ENCODE data around the gene ABCC2. TPM values are rescaled to one million over a fixed set of nuclear protein-coding genes. Genes with fewer than 3 reads are reported as not detected.

The ABCC2 gene
- polyA plus RNA-seq, 1 donor from 2014 or later, result 2.0 TPM

DNA sequence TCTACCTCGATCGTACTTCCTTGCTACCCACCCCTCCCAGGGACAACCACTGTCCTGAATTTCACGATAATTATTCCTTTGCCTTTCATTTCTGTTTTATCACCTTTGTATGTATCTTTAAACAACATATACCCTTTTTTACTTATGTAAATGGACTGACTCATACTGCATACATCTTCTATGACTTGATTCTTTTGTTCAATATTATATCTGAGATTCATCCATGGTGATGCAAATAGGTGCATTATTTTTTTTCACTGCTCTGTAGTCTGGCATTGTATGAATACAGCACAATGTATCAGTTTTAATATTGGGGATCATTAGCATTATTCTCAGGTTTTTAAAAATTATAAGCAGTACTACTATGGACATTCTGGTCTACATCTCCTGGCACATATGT, 69.4 kb downstream of the ABCC2 start:
- H3K4me2 ChIP-seq (ENCODE audit: low read length), result no peak overlapping the region
- H3F3A ChIP-seq (ENCODE audit: insufficient read depth, low read length, poor library complexity, severe bottlenecking), result no peaks in the 10 kb centered on the region
- H3K9me3 ChIP-seq (ENCODE audit: low read length), result no peaks in the 10 kb centered on the region
- H4K20me1 ChIP-seq (ENCODE audit: insufficient read depth), result no peaks in the 10 kb centered on the region
- no peaks in the 10 kb centered on the region for H3K27me3 ChIP-seq (ENCODE audit: insufficient read depth, low read depth, low read length)
- no peak overlapping the region for H3K27ac ChIP-seq (ENCODE audit: low read length)
- H3K9ac ChIP-seq (ENCODE audit: low read length), result no peak overlapping the region
- no peak overlapping the region for H2AFZ ChIP-seq (ENCODE audit: low read depth, low read length)
- no peaks in the 10 kb centered on the region for H3K79me2 ChIP-seq (replicated peaks; ENCODE audit: insufficient read depth, low read length)
- H3K36me3 ChIP-seq (ENCODE audit: insufficient read depth, low read length), result no peaks in the 10 kb centered on the region
- no peaks in the 10 kb centered on the region for H3K9me2 ChIP-seq (ENCODE audit: insufficient read depth, low read length)
- no peak overlapping the region for H3K4me3 ChIP-seq (ENCODE audit: low read length)
- TF ChIP-seq EP300 (conservative IDR thresholded peaks at IDR 0.05; ENCODE audit: poor library complexity, severe bottlenecking), result no peak

DNA sequence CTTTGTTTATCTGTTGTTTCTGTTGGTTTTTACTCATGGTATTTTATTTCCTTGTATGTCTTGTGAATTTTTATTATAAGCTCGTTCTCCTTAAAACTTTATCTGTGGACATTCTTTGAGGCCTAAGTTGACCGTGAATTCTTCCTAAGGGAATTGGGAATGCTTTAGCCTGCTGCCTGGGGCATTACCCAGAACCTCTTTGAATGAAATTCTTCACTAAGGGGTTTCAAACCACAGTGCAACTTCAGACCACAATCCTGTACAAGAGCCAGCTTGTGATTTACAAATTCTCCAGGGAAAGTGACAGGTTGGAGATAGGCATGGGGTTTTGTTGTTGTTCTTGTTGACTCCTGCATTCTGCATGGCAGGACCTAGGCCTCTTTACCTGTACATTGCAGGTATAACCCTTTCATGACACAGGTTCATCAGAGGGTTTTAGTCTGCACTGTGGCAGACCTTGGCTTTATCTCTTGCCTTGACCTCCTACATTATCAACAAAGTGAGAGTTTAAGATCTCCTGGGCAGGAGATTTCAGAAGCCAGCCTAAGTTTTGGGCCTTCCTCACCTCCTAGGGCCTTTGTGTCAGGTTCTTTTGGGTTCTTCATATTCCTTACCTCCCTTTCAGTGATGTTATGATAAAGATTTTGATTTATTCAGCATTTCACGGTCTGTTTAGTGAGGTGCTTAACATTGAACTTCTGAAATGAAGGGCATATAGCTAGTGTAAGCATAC, 70.2 kb downstream of the ABCC2 start:
- Histone ChIP-seq H3F3A (ENCODE audit: insufficient read depth, low read length, poor library complexity, severe bottlenecking) (no peaks in the 10 kb centered on the region), H4K20me1 (ENCODE audit: insufficient read depth) (no peaks in the 10 kb centered on the region), H3K27me3 (ENCODE audit: insufficient read depth, low read depth, low read length) (no peaks in the 10 kb centered on the region), H3K9me2 (ENCODE audit: insufficient read depth, low read length) (no peaks in the 10 kb centered on the region), H3K9ac (ENCODE audit: low read length) (no peak overlapping the region), H3K9me3 (ENCODE audit: low read length) (no peaks in the 10 kb centered on the region), H3K36me3 (ENCODE audit: insufficient read depth, low read length) (no peaks in the 10 kb centered on the region), H3K27ac (ENCODE audit: low read length) (no peak overlapping the region), H3K4me2 (ENCODE audit: low read length) (no peak overlapping the region), H3K4me3 (ENCODE audit: low read length) (no peak overlapping the region), H3K79me2 (replicated peaks; ENCODE audit: insufficient read depth, low read length) (no peaks in the 10 kb centered on the region), H2AFZ (ENCODE audit: low read depth, low read length) (no peak overlapping the region)
- TF ChIP-seq POLR2AphosphoS5 (IDR thresholded peaks at IDR 0.05) (no peak), RAD21 (conservative IDR thresholded peaks at IDR 0.05) (no peak), SMC3 (conservative IDR thresholded peaks at IDR 0.05; ENCODE audit: poor library complexity) (no peak)
- TF ChIP-seq, protein P1, sequence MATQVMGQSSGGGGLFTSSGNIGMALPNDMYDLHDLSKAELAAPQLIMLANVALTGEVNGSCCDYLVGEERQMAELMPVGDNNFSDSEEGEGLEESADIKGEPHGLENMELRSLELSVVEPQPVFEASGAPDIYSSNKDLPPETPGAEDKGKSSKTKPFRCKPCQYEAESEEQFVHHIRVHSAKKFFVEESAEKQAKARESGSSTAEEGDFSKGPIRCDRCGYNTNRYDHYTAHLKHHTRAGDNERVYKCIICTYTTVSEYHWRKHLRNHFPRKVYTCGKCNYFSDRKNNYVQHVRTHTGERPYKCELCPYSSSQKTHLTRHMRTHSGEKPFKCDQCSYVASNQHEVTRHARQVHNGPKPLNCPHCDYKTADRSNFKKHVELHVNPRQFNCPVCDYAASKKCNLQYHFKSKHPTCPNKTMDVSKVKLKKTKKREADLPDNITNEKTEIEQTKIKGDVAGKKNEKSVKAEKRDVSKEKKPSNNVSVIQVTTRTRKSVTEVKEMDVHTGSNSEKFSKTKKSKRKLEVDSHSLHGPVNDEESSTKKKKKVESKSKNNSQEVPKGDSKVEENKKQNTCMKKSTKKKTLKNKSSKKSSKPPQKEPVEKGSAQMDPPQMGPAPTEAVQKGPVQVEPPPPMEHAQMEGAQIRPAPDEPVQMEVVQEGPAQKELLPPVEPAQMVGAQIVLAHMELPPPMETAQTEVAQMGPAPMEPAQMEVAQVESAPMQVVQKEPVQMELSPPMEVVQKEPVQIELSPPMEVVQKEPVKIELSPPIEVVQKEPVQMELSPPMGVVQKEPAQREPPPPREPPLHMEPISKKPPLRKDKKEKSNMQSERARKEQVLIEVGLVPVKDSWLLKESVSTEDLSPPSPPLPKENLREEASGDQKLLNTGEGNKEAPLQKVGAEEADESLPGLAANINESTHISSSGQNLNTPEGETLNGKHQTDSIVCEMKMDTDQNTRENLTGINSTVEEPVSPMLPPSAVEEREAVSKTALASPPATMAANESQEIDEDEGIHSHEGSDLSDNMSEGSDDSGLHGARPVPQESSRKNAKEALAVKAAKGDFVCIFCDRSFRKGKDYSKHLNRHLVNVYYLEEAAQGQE (IDR thresholded peaks at IDR 0.05; ENCODE audit: borderline replicate concordance), result no peak
- TF ChIP-seq, protein P2, sequence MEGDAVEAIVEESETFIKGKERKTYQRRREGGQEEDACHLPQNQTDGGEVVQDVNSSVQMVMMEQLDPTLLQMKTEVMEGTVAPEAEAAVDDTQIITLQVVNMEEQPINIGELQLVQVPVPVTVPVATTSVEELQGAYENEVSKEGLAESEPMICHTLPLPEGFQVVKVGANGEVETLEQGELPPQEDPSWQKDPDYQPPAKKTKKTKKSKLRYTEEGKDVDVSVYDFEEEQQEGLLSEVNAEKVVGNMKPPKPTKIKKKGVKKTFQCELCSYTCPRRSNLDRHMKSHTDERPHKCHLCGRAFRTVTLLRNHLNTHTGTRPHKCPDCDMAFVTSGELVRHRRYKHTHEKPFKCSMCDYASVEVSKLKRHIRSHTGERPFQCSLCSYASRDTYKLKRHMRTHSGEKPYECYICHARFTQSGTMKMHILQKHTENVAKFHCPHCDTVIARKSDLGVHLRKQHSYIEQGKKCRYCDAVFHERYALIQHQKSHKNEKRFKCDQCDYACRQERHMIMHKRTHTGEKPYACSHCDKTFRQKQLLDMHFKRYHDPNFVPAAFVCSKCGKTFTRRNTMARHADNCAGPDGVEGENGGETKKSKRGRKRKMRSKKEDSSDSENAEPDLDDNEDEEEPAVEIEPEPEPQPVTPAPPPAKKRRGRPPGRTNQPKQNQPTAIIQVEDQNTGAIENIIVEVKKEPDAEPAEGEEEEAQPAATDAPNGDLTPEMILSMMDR (IDR thresholded peaks at IDR 0.05; ENCODE audit: poor library complexity, severe bottlenecking), result no peak

DNA sequence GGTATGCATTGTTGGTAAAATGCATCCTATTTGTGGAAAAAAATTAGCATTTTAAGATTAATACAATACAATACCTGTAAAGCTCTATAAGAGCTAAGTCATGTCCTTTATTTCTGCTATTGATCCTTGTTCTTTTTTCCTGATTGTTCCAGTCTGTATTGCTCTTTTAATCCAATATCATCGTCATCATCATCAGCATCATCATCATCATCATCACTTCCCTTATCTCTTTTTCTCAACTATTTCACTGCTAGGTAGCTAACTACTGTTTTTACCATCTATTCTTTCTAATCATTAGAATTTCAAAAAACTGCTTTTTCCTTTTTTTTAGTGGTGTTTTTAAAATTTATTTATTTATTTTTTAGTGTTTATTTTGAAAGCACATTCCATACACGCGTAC, 71.2 kb downstream of the ABCC2 start:
- H3K27ac ChIP-seq (ENCODE audit: low read length), result no peak overlapping the region
- TF ChIP-seq, protein P2 (IDR thresholded peaks at IDR 0.05; ENCODE audit: poor library complexity, severe bottlenecking), result no peak
- TF ChIP-seq TAF1 (IDR thresholded peaks at IDR 0.05; ENCODE audit: low read depth) (no peak), EP300 (conservative IDR thresholded peaks at IDR 0.05; ENCODE audit: poor library complexity, severe bottlenecking) (no peak), SMC3 (conservative IDR thresholded peaks at IDR 0.05; ENCODE audit: poor library complexity) (no peak), MXI1 (conservative IDR thresholded peaks at IDR 0.05; ENCODE audit: poor library complexity, severe bottlenecking) (no peak), EZH2 (IDR thresholded peaks at IDR 0.05; ENCODE audit: borderline replicate concordance, insufficient read depth, low read length, poor library complexity, severe bottlenecking) (no peak), POLR2AphosphoS5 (IDR thresholded peaks at IDR 0.05) (no peak), RAD21 (conservative IDR thresholded peaks at IDR 0.05) (no peak)
- TF ChIP-seq, protein P1 (IDR thresholded peaks at IDR 0.05; ENCODE audit: borderline replicate concordance), result no peak

More for the DNA sequence above, 71.2 kb downstream of the ABCC2 start:
- Histone ChIP-seq H3K4me2 (ENCODE audit: low read length) (no peak overlapping the region), H3K27me3 (ENCODE audit: insufficient read depth, low read depth, low read length) (no peaks in the 10 kb centered on the region), H3K9me2 (ENCODE audit: insufficient read depth, low read length) (no peaks in the 10 kb centered on the region), H3K79me2 (replicated peaks; ENCODE audit: insufficient read depth, low read length) (no peaks in the 10 kb centered on the region), H3K36me3 (ENCODE audit: insufficient read depth, low read length) (no peaks in the 10 kb centered on the region), H4K20me1 (ENCODE audit: insufficient read depth) (no peaks in the 10 kb centered on the region), H2AFZ (ENCODE audit: low read depth, low read length) (no peak overlapping the region), H3K4me3 (ENCODE audit: low read length) (no peak overlapping the region), H3F3A (ENCODE audit: insufficient read depth, low read length, poor library complexity, severe bottlenecking) (no peaks in the 10 kb centered on the region), H3K9ac (ENCODE audit: low read length) (no peak overlapping the region), H3K9me3 (ENCODE audit: low read length) (no peaks in the 10 kb centered on the region)
